ENCODE measurements around the gene GABPB2. TPM values are rescaled to one million over a fixed set of nuclear protein-coding genes. Genes with fewer than 3 reads are reported as not detected.

GABPB2 gene
- total RNA-seq, 1 donor from 2014 or later: 10.8 TPM

DNA sequence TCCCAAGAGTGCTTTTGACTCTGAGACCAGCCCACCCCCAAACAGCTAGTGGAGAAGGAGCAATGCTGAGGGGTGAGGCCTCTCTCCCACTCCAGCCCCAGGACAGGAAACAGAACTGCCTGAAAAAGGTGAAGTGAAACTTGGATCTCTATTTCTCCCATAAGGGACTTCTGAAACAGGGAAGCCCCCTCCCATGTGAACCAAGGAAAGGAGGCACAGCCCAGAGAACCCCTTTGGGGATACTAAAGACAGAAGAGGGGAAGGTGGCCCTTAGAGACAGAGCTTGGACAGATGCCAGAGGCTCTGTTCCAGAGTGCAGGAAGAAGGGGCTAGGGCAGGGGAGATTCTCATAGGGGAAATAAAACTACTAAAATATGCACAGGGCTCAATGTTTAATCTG lies 88.8 kb downstream of the GABPB2 start:
- DNase-seq (ENCODE audit: low read depth) (no peak), FAIRE-seq (no peak)
- peaks cover 10% of the 10 kb centered on the region for H3K36me3 ChIP-seq (ENCODE audit: control insufficient read depth, insufficient read depth, low read length)
- TF ChIP-seq, protein P1, sequence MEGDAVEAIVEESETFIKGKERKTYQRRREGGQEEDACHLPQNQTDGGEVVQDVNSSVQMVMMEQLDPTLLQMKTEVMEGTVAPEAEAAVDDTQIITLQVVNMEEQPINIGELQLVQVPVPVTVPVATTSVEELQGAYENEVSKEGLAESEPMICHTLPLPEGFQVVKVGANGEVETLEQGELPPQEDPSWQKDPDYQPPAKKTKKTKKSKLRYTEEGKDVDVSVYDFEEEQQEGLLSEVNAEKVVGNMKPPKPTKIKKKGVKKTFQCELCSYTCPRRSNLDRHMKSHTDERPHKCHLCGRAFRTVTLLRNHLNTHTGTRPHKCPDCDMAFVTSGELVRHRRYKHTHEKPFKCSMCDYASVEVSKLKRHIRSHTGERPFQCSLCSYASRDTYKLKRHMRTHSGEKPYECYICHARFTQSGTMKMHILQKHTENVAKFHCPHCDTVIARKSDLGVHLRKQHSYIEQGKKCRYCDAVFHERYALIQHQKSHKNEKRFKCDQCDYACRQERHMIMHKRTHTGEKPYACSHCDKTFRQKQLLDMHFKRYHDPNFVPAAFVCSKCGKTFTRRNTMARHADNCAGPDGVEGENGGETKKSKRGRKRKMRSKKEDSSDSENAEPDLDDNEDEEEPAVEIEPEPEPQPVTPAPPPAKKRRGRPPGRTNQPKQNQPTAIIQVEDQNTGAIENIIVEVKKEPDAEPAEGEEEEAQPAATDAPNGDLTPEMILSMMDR (IDR thresholded peaks at IDR 0.05; ENCODE audit: insufficient read depth, low read length, severe bottlenecking): no peak
- H3K4me3 ChIP-seq (ENCODE audit: low read depth, low read length): no peak overlapping the region
- H3K27me3 ChIP-seq (ENCODE audit: control insufficient read depth, insufficient read depth, low read length): no peaks in the 10 kb centered on the region

DNA sequence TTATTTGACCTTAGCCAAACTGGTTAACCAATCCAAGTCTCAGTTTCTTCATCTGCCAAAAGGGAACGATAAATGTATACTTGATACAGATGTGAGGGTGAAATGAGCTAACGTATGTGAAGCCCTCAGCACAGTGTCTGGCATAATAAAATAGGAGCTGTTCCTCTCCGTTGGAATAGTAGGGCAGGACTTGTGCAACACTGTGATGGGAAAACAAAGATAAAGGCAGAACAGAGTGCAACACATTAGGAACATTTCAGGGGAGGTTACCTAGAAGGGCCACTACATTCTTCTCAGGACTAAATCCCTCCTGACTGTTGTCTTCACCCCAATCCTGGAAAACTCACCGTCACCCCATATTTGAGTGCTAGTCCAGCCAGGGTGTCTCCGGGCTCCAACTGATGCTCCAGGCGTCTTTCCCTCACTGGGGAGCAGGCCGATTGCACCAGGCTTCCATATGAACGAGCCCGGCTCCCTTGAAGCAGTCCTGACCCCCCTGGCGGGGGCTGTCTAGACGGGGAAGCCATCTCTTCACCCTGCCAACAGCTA lies 94.2 kb downstream of the GABPB2 start:
- H3K27me3 ChIP-seq (ENCODE audit: control insufficient read depth, insufficient read depth, low read length): no peaks in the 10 kb centered on the region
- FAIRE-seq (no peak), DNase-seq (ENCODE audit: low read depth) (no peak)
- TF ChIP-seq, protein P1 (IDR thresholded peaks at IDR 0.05; ENCODE audit: insufficient read depth, low read length, severe bottlenecking): no peak
- peaks cover 12% of the 10 kb centered on the region for H3K36me3 ChIP-seq (ENCODE audit: control insufficient read depth, insufficient read depth, low read length)
- H3K4me3 ChIP-seq (ENCODE audit: low read depth, low read length): peak overlapping the region; percentile 66

DNA sequence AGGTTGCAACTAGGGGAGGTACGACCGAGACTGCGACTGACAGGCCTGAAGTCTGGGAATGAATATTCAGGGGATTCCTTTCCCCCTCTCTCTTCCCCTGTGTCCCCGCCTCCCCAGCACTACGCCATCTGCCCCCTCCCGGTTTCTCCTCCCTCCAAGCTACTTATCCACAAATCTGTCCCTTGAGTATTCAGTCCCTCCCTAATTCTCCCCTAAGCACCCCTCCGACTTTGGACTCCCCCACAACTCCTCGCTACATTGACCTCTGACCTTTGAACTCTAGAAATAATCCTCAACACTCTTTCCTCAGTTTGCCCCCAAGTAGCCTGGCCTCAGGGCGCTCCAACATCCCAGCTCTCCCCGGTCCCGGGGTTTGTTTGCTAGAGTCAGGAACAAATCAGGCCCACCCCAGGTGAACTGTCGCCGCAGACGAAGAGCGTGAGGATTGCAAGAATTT lies 94.7 kb downstream of the GABPB2 start:
- Histone ChIP-seq H3K36me3 (ENCODE audit: control insufficient read depth, insufficient read depth, low read length) (peaks cover 11% of the 10 kb centered on the region), H3K27me3 (ENCODE audit: control insufficient read depth, insufficient read depth, low read length) (no peaks in the 10 kb centered on the region), H3K4me3 (ENCODE audit: low read depth, low read length) (peak overlapping the region; percentile 66)
- no peak for FAIRE-seq
- TF ChIP-seq, protein P1 (IDR thresholded peaks at IDR 0.05; ENCODE audit: insufficient read depth, low read length, severe bottlenecking): no peak
- DNase-seq (ENCODE audit: low read depth): peak; percentile 16

DNA sequence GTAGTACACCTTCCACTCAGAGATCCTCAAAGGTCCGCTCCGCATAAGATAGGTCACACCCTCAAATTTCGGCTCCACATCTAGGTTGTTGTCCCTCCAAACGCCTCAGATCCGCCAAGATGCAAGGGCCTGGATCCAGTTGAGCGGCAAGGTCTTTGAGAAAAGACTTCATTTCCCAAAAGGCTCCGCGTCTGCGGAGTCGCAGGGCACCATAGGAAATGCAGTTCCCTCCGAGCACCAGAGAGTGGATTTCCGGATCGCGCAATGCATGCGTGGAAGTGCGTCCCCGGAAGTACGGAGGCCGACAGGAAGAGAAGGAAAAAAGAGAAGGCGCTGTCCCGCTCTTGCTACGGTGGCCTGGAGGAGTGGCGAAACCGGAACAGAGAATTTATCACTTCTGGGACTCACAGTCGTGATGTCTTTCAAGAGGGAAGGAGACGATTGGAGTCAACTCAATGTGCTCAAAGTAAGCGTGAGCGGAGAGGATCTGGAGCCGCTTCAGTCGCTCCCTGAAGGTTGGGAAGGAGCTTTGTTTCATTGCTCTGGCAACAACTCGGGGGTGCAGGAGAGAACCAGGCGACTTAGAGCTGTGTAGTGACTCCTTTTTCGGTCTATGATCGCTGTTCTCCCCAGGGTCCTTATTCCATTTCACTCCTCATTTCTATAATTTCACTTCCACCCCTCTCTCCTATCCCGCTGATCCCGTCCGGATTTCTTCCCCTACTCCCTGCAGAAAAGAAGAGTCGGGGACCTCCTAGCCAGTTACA lies 95.4 kb downstream of the GABPB2 start, which contains the start of the genes LYSMD1 and SCNM1:
LYSMD1 (minus strand) TSS at position 165 of the 767 bp plus-strand sequence. CDS start 644 bp downstream, outside the sequence.
SCNM1 (plus strand) TSS at position 407 of the 767 bp plus-strand sequence; CDS start at position 416, 9 bp downstream.
- FAIRE-seq (peak; percentile 77), DNase-seq (ENCODE audit: low read depth) (peak; percentile 95)
- peak within 1 kb of the TSS; percentile 66 for H3K4me3 ChIP-seq (ENCODE audit: low read depth, low read length)
- no peaks in the 10 kb centered on the region for H3K27me3 ChIP-seq (ENCODE audit: control insufficient read depth, insufficient read depth, low read length)
- TF ChIP-seq, protein P1 (IDR thresholded peaks at IDR 0.05; ENCODE audit: insufficient read depth, low read length, severe bottlenecking): no peak
- H3K36me3 ChIP-seq (ENCODE audit: control insufficient read depth, insufficient read depth, low read length): peaks cover 8% of the 10 kb centered on the region

DNA sequence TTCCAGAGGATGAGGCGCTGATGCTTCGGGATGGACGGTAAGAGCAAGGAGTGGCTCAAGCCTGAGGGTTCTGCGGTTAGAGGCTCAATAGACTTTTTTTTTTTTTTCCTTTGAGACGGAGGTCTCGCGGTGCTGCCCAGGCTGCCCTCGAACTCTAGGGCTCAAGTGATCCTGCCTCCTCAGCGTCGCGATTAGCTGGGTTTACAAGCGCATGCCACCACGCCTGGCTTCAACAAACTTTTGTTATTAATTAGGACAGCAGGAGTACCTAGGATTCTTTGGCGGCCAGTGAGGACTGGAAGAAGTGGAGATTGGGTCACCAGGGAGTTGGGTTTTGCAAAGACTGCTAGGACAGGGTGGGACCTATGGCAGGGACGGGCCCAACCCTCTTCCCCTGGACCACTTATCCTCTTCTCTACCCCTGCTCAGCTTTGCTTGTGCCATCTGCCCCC lies 96.0 kb downstream of the GABPB2 start:
- DNase-seq (ENCODE audit: low read depth) (peak; percentile 54), FAIRE-seq (no peak)
- TF ChIP-seq, protein P1 (IDR thresholded peaks at IDR 0.05; ENCODE audit: insufficient read depth, low read length, severe bottlenecking): no peak
- peaks cover 6% of the 10 kb centered on the region for H3K36me3 ChIP-seq (ENCODE audit: control insufficient read depth, insufficient read depth, low read length)
- H3K27me3 ChIP-seq (ENCODE audit: control insufficient read depth, insufficient read depth, low read length): no peaks in the 10 kb centered on the region
- peak overlapping the region; percentile 66 for H3K4me3 ChIP-seq (ENCODE audit: low read depth, low read length)

All from bronchial epithelial cell (primary cell).